Measurements from ENCODE around the gene MAP1LC3A.

Gene MAP1LC3A

GRCh38 chr20:34574861-34575260 is 16.3 kb downstream of the MAP1LC3A start:
- no peak for DNase-seq (ENCODE audit: low read depth in 2 of 3, low spot score in 2 of 3)

GRCh38 chr20:34575271-34575670 is 16.8 kb downstream of the MAP1LC3A start:
- DNase-seq (ENCODE audit: low read depth in 2 of 3, low spot score in 2 of 3) = no peak

GRCh38 chr20:34575756-34576155 is 17.2 kb downstream of the MAP1LC3A start:
- no peak for DNase-seq (ENCODE audit: low read depth in 2 of 3, low spot score in 2 of 3)

- DNase-seq (ENCODE audit: low read depth in 2 of 3, low spot score in 2 of 3) = no peak
These were observed 18.5 kb downstream of the MAP1LC3A start for GRCh38 chr20:34577061-34577460.

- no peak for DNase-seq (ENCODE audit: low read depth in 2 of 3, low spot score in 2 of 3)
These were observed 19.5 kb downstream of the MAP1LC3A start for GRCh38 chr20:34578025-34578424.

GRCh38 chr20:34578521-34578920 is 20.0 kb downstream of the MAP1LC3A start:
- DNase-seq (ENCODE audit: low read depth in 2 of 3, low spot score in 2 of 3) = no peak

- no peak for DNase-seq (ENCODE audit: low read depth in 2 of 3, low spot score in 2 of 3)
These were observed 20.9 kb downstream of the MAP1LC3A start for GRCh38 chr20:34579191-34579978.

- no peak for DNase-seq (ENCODE audit: low read depth in 2 of 3, low spot score in 2 of 3)
These were observed 21.7 kb downstream of the MAP1LC3A start for GRCh38 chr20:34579979-34580940.

- DNase-seq (ENCODE audit: low read depth in 2 of 3, low spot score in 2 of 3) = no peak
These were observed 23.0 kb downstream of the MAP1LC3A start for GRCh38 chr20:34581341-34582184.

- no peak for DNase-seq (ENCODE audit: low read depth in 2 of 3, low spot score in 2 of 3)
These were observed 23.7 kb downstream of the MAP1LC3A start for GRCh38 chr20:34582221-34582620.

- no peak for DNase-seq (ENCODE audit: low read depth in 2 of 3, low spot score in 2 of 3)
These were observed 24.4 kb downstream of the MAP1LC3A start for GRCh38 chr20:34582911-34583310.

GRCh38 chr20:34583544-34583943 is 25.0 kb downstream of the MAP1LC3A start:
- DNase-seq (ENCODE audit: low read depth in 2 of 3, low spot score in 2 of 3) = no peak

- DNase-seq (ENCODE audit: low read depth in 2 of 3, low spot score in 2 of 3) = no peak
These were observed 26.5 kb downstream of the MAP1LC3A start for GRCh38 chr20:34585019-34585418.

- no peak for DNase-seq (ENCODE audit: low read depth in 2 of 3, low spot score in 2 of 3)
These were observed 28.1 kb downstream of the MAP1LC3A start for GRCh38 chr20:34586488-34587163.

- no peak for DNase-seq (ENCODE audit: low read depth in 2 of 3, low spot score in 2 of 3)
These were observed 37.1 kb downstream of the MAP1LC3A start for GRCh38 chr20:34595377-34596184.

- no peak for DNase-seq (ENCODE audit: low read depth in 2 of 3, low spot score in 2 of 3)
These were observed 42.6 kb downstream of the MAP1LC3A start for GRCh38 chr20:34600892-34601653.

GRCh38 chr20:34604980-34605788 is 46.7 kb downstream of the MAP1LC3A start:
- DNase-seq (ENCODE audit: low read depth in 2 of 3, low spot score in 2 of 3) = no peak

GRCh38 chr20:34607066-34607465 is 48.5 kb downstream of the MAP1LC3A start:
- no peak for DNase-seq (ENCODE audit: low read depth in 2 of 3, low spot score in 2 of 3)
